Mammary epithelial cell (primary cell): ENCODE results near the gene VCX3A.

Source experiments
- EZH2 ChIP-seq: IDR thresholded peaks from 2 replicates; pipeline ENCODE4 v1.6.1; 2012; ENCODE audit warnings: low read length, inconsistent platforms, borderline replicate concordance
- TF ChIP-seq, protein P1 (sequence below), 2 donors: IDR thresholded peaks in 1 of 2; conservative IDR thresholded peaks in 1 of 2; 2 replicates each; pipeline ENCODE4 v1.5.1; 2011 to 2012; ENCODE audit warnings: inconsistent platforms in 2 of 2, low read length in 2 of 2, mild to moderate bottlenecking in 2 of 2, control low read depth in 1 of 2, low read depth in 1 of 2; ENCODE audit not compliant: insufficient read depth in 1 of 2; ENCODE audit errors: extremely low read depth in 1 of 2

GRCh38 chrX:6505960-6506359 lies 29.0 kb downstream of the VCX3A start:
- TF ChIP-seq, protein P1, sequence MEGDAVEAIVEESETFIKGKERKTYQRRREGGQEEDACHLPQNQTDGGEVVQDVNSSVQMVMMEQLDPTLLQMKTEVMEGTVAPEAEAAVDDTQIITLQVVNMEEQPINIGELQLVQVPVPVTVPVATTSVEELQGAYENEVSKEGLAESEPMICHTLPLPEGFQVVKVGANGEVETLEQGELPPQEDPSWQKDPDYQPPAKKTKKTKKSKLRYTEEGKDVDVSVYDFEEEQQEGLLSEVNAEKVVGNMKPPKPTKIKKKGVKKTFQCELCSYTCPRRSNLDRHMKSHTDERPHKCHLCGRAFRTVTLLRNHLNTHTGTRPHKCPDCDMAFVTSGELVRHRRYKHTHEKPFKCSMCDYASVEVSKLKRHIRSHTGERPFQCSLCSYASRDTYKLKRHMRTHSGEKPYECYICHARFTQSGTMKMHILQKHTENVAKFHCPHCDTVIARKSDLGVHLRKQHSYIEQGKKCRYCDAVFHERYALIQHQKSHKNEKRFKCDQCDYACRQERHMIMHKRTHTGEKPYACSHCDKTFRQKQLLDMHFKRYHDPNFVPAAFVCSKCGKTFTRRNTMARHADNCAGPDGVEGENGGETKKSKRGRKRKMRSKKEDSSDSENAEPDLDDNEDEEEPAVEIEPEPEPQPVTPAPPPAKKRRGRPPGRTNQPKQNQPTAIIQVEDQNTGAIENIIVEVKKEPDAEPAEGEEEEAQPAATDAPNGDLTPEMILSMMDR (conservative IDR thresholded peaks at IDR 0.05 in 1 of 2, IDR thresholded peaks at IDR 0.05 in 1 of 2; ENCODE audit: extremely low read depth in 1 of 2, insufficient read depth in 1 of 2, low read depth in 1 of 2, low read length in 2 of 2) = no peak
- no peak for TF ChIP-seq EZH2
